Brain microvascular endothelial cell (primary cell): ENCODE data around the gene CCR6.
"Not testable (repeated sequence)": the region's sequence is repeated elsewhere in the genome, so short reads cannot be mapped to it uniquely, and the experiment has no call there.

Experiments
- DNase-seq: peaks from one replicate; pipeline ENCODE4 v3.0.0-alpha.2; 2020
- H3K27ac ChIP-seq: fragments of 250-450 bp; sonication (Bioruptor Pico); 2 replicates; pipeline ENCODE4 v1.5.1; 2020; ENCODE audit warnings: mild to moderate bottlenecking, moderate library complexity
- H3K27me3 ChIP-seq: fragments of 250-450 bp; sonication (Bioruptor Pico); replicated peaks from 2 replicates; pipeline ENCODE4 v1.5.1; 2020; ENCODE audit warnings: mild to moderate bottlenecking
- H3K36me3 ChIP-seq: fragments of 250-450 bp; sonication (Bioruptor Pico); replicated peaks from 2 replicates; pipeline ENCODE4 v1.5.1; 2020; ENCODE audit warnings: mild to moderate bottlenecking
- H3K4me3 ChIP-seq: 2 replicates; pipeline ENCODE4 v1.5.1; 2011; ENCODE audit warnings: low read depth, mild to moderate bottlenecking, control low read depth, low read length, moderate library complexity
- in situ Hi-C: cut with HindIII; loops from 2 replicates; pipeline ENCODE4 v1.10.0; 2017; ENCODE audit warnings: low sequenced_read_pairs, low pct_ligation_motif_present

Gene CCR6

GRCh38 chr6:167187275-167187674 is 64.4 kb downstream of the CCR6 start:
- H3K27ac ChIP-seq, H3K27me3 ChIP-seq, H3K4me3 ChIP-seq, in situ Hi-C loops, H3K36me3 ChIP-seq, DNase-seq: not testable (repeated sequence)
